HG02642 (cell line): ENCODE data around the gene LRRC37A3.
"Not testable (repeated sequence)": the region's sequence is repeated elsewhere in the genome, so short reads cannot be mapped to it uniquely, and the experiment has no call there.

Experiments
- ATAC-seq: cut with Tn5 transposase; IDR thresholded peaks from one replicate; pipeline ENCODE4 v1.9.1; 2021; ENCODE audit warnings: mild to moderate bottlenecking; ENCODE audit not compliant: unreplicated experiment, poor library complexity

Gene LRRC37A3

GRCh38 chr17:64919289-64920025 is at the start of gene LRRC37A3:
LRRC37A3 (minus strand) TSS chr17:64919478; CDS start chr17:64897257, 22,221 bp downstream.
- peak; percentile 94 for ATAC-seq

- peak; percentile 95 for ATAC-seq
Measured at GRCh38 chr17:64965873-64966287, 46.6 kb upstream of the LRRC37A3 start.

GRCh38 chr17:64965256-64965872 is 46.1 kb upstream of the LRRC37A3 start:
- ATAC-seq = not testable (repeated sequence)

DNA sequence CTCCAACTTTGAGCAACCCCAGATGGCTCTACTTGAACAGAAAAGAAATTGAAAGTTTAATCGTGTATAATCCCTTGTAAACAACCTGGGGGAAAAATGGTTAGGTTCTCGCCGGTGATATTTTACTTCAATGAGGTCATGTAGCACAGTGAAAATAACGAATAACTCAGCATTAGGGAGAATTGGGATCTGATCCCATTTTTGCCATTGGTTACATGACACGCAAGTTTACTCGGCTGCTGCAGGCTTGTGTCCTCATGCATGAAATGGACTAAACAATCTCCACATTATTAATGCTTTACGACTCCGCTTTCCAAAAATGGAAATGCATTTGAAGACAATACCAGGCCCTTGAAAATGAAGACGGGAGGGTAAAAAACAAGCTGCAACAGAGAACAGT is 45.5 kb upstream of the LRRC37A3 start:
- ATAC-seq = no peak

DNA sequence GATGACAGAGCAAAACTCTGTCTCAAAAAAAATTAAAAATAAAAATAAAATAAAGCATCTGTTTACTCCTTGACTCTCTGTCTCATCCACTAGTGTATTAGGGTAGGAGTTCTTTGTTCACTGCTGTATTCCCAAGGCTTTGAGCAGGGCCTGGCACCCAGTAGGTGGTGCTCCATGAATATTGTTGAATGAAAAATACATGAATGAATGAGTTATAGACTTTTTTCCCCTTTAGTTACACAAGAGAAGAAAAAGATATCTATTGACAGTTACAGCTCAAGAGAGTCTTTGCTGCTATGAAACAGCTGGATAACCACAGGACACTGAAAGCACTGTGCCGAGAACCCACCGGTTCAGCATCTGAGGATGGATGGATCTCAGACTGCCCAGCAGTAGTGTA is 44.5 kb upstream of the LRRC37A3 start:
- ATAC-seq = not testable (repeated sequence)

DNA sequence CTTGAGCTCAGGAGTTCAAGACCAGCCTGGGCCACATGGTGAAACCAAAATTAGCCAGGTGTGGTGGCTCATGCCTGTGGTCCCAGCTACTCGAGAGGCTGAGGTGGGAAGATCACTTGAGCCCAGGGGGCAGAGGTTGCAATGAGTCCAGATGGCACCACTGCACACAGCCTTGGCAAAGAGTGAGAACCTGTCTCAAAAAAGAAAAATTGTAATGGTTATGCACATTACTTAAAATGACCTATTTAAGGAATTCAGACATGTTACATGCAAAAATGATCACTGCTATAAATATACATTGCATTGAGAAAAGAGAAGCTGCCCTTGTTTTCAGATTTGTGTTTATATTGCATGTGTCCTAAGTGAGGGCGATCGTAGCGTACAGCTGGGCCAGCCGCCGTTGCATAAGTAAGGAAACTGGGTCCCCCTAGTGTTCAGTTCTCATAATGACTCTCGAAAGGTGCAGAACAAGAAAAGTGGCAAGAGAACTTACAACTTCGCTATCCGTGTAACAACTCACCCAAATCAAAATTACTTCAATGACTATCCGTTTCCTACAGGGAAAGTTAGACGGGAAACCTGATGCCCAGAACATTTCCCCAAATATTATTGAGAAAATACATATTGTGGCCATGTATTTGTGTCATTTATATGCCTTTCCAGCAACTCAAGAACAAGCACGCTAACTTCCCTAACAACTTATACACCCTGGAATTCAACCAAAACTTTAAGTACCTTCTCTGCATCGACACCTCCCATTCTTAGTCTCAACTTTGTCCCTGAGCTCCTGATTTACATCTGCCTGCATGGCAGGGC is 42.5 kb upstream of the LRRC37A3 start:
- ATAC-seq = peak; percentile 36

- ATAC-seq = no peak
Measured at GRCh38 chr17:64951877-64952276, 32.6 kb upstream of the LRRC37A3 start.

DNA sequence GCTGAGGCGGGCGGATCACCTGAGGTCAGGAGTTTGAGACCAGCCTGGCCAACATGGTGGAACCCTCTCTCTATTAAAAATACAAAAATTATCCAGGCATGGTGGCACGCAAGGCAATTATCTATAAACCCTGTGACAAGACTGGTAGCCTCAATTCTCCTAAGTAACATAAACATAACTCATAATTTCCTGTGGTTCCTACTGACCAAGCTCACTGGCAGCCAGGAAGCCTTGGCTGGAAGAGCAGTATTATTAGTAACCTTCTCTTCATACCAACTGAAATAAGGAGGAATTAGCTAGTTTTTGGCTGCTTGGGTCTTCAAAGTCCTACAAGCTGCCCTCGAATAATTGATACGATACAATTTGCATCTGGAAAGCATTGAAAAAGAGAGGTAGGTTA is 31.6 kb upstream of the LRRC37A3 start:
- no peak for ATAC-seq

DNA sequence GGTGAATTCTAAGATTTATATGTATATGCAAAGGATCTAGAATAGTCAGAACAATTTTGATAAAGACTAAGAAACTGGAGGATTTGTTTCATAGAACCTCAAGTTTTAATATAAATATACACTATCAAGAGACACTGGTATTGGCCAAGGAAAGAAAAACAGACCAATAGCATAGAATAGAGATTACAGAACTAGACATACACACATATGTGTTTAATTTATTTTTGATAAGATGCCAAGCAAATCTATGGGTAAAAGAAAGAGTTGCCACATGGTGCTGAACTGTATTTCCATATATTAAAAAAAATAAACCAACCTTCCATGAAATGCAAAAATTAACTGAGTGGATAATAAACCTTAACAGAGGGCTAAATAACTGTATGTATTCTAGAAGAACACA is 27.9 kb upstream of the LRRC37A3 start:
- ATAC-seq = no peak

- no peak for ATAC-seq
Measured at GRCh38 chr17:64941761-64942160, 22.5 kb upstream of the LRRC37A3 start.

GRCh38 chr17:64941045-64941444 is 21.8 kb upstream of the LRRC37A3 start:
- ATAC-seq = no peak

DNA sequence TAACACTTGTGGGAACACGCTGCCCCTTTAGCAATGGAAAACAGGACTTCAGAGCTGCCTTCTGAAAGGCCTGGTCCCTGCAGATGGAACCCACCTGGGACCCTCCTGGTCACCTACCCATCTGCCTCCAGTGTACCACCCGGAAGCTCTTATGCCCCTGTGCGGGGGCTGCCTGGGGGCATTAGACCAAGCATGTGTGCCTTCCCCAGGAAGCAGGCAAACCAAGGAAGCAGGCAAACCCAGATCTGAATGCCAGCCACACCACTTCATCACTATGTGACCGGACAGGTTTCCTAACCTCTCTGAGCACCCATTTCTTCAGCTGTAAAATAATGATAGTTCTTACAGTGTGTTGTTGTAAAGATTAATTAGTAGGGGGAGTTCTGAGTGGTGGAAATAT is 20.8 kb upstream of the LRRC37A3 start:
- no peak for ATAC-seq

DNA sequence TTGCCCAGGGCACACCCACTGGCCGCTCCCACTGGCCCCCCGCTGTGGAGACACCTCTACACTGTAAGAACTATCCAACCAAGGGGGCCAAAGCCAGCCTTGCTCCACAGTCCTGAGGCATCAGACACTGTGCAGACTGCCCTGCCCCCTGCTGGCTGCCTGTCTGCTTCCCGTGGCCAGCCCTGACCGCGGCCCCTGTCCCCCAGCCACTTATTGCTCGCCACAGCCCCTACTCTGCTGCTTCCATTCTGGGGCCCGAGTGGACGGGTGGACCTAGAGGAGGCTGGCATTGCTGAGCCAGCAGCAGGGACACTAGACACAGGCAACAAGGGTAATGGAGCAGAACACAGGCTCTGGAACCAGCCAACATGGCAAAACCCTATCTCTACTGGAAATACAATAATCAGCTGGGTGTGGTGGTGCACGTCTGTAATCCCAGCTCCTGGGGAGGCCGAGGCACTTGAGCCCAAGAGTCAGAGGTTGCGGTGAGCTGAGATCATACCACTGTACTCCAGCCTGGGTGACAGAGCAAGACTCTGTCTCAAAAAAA is 19.7 kb upstream of the LRRC37A3 start:
- no peak for ATAC-seq

- no peak for ATAC-seq
Measured at GRCh38 chr17:64938290-64938689, 19.0 kb upstream of the LRRC37A3 start.

GRCh38 chr17:64936117-64936516 is 16.8 kb upstream of the LRRC37A3 start:
- ATAC-seq = no peak

DNA sequence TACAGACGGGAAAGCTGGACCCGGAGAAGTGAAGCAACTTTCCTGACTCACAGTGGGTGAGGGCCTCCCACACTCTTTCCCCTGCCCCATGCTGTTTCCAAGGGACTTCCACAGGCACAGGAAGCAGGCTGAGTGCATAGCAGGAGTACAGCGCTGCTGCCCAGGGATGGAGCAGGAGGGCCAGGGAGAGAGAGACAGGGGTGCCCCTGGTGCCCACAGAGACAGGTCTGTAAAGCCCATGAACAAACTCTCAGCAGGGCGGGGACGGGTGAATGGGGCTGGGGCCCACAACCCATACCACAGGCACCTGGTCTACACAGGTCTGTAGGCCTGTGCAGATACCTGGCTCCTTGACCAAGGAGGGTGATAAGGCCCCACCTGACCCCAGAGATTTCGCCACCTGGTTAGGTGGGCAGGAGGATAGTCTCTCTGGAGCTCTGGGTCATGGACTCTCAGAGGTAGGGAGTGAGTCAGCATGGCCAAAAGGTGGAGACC is 15.1 kb upstream of the LRRC37A3 start:
- not testable (repeated sequence) for ATAC-seq

DNA sequence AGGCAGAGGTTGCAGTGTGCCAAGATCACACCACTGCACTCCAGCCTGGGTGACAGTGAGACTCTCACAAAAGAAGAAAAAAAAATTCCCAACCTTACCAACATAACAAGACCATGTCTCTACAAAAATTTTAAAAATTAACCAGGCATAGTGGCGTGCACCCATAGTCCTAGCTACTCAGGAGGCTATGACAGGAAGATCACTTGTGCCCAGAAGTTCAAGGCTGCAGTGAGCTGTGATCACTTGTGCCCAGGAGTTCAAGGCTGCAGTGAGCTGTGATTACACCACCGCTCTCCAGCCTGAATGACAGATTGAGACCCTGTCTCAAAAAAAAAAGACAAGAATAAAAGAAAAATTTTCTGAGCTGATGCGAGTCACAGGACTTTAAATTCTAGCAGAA is 13.6 kb upstream of the LRRC37A3 start:
- not testable (repeated sequence) for ATAC-seq

- not testable (repeated sequence) for ATAC-seq
Measured at GRCh38 chr17:64930374-64930773, 11.1 kb upstream of the LRRC37A3 start.

DNA sequence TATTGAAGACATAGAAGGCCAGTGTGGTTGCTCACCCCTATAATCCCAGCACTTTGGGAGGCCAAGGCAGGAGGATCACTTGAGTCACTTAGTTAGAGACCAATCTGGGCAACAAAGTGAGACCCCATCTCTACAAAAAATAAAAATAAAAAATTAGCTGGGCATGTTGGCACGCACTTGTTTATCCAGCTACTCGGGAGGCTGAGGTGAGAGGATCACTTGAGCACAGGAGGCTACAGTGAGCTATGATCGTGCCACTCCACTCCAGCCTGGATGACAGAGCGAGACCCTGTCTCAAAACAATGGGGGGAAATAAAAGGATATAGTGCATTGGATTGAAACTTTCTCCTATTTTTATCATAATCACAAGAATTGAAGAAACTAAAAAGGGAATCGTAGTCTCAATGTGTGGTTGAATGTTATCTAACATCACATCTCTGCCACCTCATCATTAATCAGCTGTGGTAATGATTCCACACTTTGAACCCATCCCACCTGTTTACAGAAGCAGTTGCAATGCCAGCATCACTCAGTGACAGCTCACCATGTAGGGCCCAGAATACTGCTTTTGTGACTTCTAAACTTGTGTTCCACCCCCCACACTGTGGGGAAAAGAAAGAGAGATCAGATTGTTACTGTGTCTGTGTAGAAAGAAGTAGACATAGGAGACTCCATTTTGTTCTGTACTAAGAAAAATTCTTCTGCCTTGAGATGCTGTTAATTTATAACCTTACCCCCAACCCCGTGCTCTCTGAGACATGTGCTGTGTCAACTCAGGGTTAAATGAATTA is 10.3 kb upstream of the LRRC37A3 start:
- ATAC-seq = not testable (repeated sequence)

GRCh38 chr17:64928701-64929100 is 9.4 kb upstream of the LRRC37A3 start:
- ATAC-seq = not testable (repeated sequence)
